Activated naive CD4-positive, alpha-beta T cell treated with anti-CD3 and anti-CD28 coated beads, Interleukin-2, amount 50 U/mL, for 72 hours (primary cell): Measurements from ENCODE around the gene SUMO2. TPM values are rescaled to one million over a fixed set of nuclear protein-coding genes. Genes with fewer than 3 reads are reported as not detected.
"Not testable (repeated sequence)": the region's sequence is repeated elsewhere in the genome, so short reads cannot be mapped to it uniquely, and the experiment has no call there.

Experiments used
- ATAC-seq, 2 donors: fragments of 150-1000 bp; cut with Tn5 transposase; 2 replicates each; pipeline ENCODE4 v1.10.0; 2021; ENCODE audit warnings: mild to moderate bottlenecking in 2 of 2, moderate library complexity in 2 of 2
- DNase-seq, 2 donors: peaks; one replicate each; pipeline ENCODE4 v3.0.0; 2021 to 2022; ENCODE audit warnings: low spot score in 2 of 2
- H3K27ac Mint-ChIP-seq, 2 donors: one replicate each; pipeline ENCODE4 v1.8.0; 2022; ENCODE audit warnings: mild to moderate bottlenecking in 2 of 2, mixed read lengths in 2 of 2
- H3K36me3 Mint-ChIP-seq, 2 donors: one replicate each; pipeline ENCODE4 v1.8.0; 2022; ENCODE audit warnings: mixed read lengths in 2 of 2
- H3K9me3 Mint-ChIP-seq, 2 donors: one replicate each; pipeline ENCODE4 v1.8.0; 2022; ENCODE audit warnings: mixed read lengths in 2 of 2
- total RNA-seq, 2 donors: library from RNA; stranded (reverse); gene quantifications; one replicate each; pipeline ENCODE4 v1.2.3, GENCODE V29; 2022

SUMO2 gene
- total RNA-seq, 2 donors from 2014 or later: 557 to 621 TPM

DNA sequence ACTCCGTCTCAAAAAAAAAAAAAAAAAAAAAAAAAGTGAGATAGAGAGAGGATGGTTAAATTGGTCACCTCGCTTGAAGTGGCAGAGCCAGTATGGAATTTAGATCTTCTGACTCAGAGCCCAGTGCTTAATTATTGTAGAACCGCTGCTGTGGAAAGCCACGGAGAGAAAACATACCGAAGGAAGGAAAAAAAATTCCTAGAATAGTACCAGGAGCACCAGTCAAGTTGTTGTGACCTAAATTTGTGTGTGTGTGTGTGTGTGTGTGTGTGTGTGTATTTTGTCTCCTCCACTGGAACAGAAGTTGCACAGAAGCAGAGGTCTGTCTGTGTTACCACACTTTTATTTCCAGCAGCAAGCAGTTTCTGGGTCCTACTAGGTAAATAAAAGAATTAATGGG is 12.1 kb upstream of the SUMO2 start:
- Mint-ChIP-seq H3K36me3 (no peaks in the 10 kb centered on the region), H3K27ac (no peak overlapping the region), H3K9me3 (no peaks in the 10 kb centered on the region)
- ATAC-seq (no peak), DNase-seq (no peak)

DNA sequence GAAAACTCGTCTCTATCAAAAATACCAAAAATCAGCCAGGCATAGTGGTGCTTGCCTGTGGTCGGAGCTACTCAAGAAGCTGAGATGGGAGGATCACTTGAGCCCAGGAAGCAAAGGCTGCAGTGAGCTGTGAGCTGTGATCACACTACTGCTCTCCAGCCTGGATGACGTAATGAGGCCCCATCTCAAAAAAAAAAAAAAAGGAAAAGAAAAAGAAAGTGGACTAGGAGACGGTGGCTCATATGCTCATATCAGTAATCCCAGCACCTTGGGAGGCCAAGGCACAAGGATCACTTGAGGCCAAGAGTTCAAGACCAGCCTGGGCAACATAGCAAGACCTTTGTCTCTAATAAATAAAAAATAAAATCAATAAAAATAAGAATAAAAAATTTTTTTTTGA is 8.8 kb upstream of the SUMO2 start:
- H3K9me3 Mint-ChIP-seq: no peaks in the 10 kb centered on the region
- ATAC-seq (no peak), DNase-seq (no peak)
- no peak overlapping the region for H3K27ac Mint-ChIP-seq
- no peaks in the 10 kb centered on the region for H3K36me3 Mint-ChIP-seq

DNA sequence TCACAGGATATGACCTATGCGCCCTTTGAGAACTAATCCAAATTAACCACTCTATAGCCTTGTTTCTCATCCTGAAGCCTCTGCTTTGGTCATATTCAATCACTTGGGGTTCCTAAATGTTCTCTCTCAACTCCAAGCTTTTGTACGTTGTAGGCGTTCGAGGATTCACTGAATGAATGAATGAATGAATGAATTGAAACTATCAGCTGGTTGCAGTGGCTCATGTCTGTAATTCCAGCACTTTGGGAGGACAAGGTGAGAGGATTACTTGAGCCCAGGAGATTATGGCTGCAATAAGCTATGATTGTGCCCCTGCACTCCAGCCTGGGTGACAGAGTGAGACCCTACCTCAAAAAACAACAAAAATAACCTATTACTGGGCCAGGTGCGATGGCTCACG is 5.9 kb upstream of the SUMO2 start:
- DNase-seq (no peak), ATAC-seq (no peak)
- H3K27ac Mint-ChIP-seq: peak overlapping the region in 1 of 2 donors; percentile 80
- H3K9me3 Mint-ChIP-seq: no peaks in the 10 kb centered on the region
- no peaks in the 10 kb centered on the region for H3K36me3 Mint-ChIP-seq

DNA sequence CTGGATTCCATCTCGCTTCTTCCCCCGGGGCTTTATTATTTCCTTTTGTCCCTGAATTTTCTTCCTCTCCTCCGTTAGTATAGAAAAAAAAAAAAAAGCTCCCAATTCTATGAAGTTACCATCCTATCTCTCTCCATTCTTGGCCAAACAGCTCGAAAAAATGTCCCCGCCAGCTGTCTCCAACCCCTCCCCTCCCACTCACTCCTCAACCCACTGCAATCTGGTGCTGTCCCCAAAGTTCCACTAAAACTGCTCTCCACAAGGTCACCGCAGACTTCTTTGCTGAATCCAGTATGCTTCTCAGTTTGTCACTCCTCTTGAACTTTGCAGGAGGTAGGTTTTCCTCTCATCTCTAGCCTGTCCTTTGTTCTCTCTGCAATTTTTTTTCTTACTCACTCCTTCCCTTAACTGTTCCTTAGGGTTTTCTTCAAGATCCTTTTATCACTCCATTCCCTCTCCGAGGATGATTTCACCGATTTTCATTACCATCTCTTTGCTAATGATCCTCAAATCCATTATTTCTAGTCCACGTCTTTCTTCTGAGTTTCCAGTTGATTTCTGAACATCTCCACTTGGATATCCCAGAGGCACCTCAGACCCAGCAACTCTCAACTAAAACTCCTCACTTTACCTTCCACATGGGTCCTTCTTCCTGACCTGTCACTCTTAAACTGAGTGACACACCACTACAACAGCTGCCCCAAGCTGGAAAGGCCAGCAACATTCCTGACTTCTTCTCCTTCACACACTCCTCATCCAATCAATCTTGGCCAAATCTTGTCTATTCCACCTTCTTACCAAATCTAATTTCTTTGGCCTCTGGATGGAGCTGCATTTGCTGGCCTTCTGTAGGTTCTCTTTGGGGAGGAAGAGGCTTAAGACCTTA is 1.5 kb upstream of the SUMO2 start:
- Mint-ChIP-seq H3K36me3 (peaks cover 11 to 18% of the 10 kb centered on the region in 2 donors), H3K27ac (peak overlapping the region; percentile 81 to 94), H3K9me3 (no peaks in the 10 kb centered on the region)
- ATAC-seq (no peak), DNase-seq (no peak)

DNA sequence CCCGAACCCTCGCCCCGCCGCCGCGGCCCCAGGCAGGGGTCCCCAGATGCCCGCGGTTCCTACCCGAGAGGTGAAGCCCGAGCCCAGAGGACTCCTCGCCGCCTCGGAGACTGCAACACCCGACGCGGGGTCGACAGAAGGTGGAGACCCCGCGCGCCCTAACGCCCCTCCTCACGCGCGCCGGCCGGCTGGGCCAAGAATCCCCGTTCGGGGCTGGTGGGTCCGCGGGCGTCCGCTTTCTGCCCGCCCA is 515 bp downstream of the SUMO2 start:
- Mint-ChIP-seq H3K9me3 (no peaks in the 10 kb centered on the region), H3K27ac (peak overlapping the region; percentile 94 to 95), H3K36me3 (peaks cover 11 to 18% of the 10 kb centered on the region in 2 donors)
- ATAC-seq: no peak
- DNase-seq: no peak

DNA sequence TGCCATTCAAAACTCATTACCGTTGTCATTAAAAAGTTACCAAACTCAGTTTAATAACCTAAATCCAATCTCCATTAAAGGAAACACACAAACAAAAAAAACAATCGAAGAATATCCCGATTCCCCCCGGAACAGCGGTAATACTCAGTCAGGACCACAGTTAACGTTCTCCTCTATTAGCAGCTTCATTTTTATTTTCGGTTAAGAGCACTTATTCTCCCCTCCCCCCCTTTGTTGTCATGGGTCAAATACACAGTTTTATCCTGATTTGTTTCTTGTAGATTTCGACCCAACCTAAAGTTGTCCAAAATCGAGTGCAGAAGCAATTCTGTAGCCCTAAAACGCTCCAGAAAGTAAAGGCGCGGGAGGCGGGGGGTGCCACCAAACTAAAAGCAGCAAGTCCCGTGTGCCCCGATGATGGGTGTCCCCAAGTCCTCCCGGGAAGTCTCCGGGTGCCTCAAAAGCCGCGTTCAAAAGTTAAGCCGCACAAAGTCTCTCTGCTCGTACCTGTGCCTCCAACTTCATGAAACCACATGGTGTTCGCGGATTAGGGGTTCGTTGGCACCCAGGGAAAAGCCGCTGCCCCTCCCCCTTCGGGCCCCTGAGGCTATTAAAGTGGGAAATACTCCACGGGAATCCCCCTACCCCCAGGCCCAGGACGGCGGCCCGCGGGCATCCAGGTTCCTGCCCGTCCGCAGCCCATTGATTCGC is 996 bp downstream of the SUMO2 start:
- H3K36me3 Mint-ChIP-seq: peaks cover 11 to 18% of the 10 kb centered on the region in 2 donors

DNA sequence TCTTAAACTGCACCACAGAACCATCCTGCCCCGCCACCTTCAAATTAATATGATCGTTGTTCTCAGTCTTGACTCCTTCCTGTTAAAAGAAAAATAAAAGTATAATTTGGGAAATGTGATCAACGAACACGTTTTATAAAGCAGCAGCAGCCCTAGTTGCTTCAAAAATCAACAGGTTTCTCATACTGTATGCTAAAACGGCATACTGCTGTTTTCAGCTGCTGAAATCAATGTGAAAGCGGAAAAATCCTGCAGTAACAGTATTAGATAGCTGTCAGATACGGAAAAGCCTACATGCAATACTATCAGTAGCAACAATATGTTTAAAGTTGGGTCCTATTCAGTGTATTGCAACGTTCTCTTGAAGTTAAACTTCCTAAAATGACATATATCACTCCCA is 1.6 kb downstream of the SUMO2 start:
- H3K36me3 Mint-ChIP-seq: peaks cover 11 to 18% of the 10 kb centered on the region in 2 donors
- DNase-seq (no peak), ATAC-seq (no peak)
- no peaks in the 10 kb centered on the region for H3K9me3 Mint-ChIP-seq
- H3K27ac Mint-ChIP-seq: peak overlapping the region; percentile 94 to 95

More for the DNA sequence above, 996 bp downstream of the SUMO2 start:
- H3K27ac Mint-ChIP-seq: peak overlapping the region; percentile 94 to 95
- DNase-seq (peak; percentile 44 to 63), ATAC-seq (peak in 1 of 2 donors; percentile 3)
- H3K9me3 Mint-ChIP-seq: no peaks in the 10 kb centered on the region

DNA sequence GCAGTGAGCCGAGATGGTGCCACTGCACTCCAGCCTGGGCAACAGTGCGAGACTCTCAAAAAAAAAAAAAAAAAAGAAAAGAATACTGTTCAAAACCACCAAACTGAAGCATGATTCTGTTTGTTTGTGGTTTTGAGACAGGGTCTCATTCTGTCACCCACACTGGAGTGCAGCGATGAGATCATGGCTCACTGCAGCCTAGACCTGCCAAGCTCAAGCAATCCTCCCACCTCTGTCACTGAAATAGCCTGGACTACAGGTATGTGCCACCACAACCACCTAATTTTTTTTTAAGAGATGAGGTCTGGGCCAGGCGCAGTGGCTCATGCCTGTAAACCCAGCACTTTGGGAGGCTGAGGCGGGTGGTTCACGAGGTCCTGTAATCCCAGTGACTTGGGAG is 4.3 kb downstream of the SUMO2 start:
- Mint-ChIP-seq H3K9me3 (no peaks in the 10 kb centered on the region), H3K36me3 (peaks cover 16 to 25% of the 10 kb centered on the region in 2 donors), H3K27ac (peak overlapping the region in 1 of 2 donors; percentile 60)
- ATAC-seq (no peak), DNase-seq (no peak)

DNA sequence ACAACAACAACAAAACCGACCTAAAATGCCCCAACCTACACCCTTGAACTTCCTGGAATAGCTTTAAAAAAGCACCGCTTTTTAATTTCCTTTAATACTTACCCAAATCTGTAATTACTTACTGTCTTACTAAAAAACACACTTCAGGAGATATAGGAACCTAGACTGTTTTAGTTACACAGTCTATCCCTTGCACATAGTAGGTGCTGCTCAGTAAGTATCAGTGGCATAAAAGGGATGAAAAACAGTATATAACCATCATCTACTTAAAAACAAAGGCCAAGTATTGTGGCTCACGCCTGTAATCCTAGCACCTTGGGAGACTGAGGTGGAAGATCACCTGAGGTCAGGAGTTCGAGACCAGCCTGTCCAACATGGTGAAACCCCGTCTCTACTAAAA is 6.1 kb downstream of the SUMO2 start:
- peaks cover 13 to 30% of the 10 kb centered on the region in 2 donors for H3K36me3 Mint-ChIP-seq
- ATAC-seq (no peak), DNase-seq (no peak)
- H3K27ac Mint-ChIP-seq: peak overlapping the region in 1 of 2 donors; percentile 65
- no peaks in the 10 kb centered on the region for H3K9me3 Mint-ChIP-seq

DNA sequence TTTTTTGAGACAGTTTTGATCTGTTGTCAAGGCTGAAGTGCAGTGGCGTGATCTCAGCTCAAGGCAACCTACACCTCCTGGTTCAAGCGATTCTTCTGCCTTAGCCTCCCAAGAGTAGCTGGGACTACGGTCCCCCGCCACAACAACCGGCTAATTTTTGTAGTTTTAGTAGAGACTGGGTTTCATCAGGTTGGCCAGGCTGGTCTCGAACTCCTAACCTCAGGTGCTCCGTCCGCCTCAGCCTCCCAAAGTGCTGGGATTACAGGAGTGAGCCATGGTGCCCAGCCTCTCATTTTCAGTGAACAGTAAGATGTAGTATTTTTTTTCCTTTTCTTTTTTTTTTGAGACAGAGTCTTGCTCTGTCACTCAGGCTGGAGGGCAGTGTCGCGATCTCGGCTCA is 7.8 kb downstream of the SUMO2 start:
- no peaks in the 10 kb centered on the region for H3K9me3 Mint-ChIP-seq
- DNase-seq: no peak
- H3K27ac Mint-ChIP-seq: no peak overlapping the region
- H3K36me3 Mint-ChIP-seq: peaks cover 6 to 18% of the 10 kb centered on the region in 2 donors
- ATAC-seq: no peak

DNA sequence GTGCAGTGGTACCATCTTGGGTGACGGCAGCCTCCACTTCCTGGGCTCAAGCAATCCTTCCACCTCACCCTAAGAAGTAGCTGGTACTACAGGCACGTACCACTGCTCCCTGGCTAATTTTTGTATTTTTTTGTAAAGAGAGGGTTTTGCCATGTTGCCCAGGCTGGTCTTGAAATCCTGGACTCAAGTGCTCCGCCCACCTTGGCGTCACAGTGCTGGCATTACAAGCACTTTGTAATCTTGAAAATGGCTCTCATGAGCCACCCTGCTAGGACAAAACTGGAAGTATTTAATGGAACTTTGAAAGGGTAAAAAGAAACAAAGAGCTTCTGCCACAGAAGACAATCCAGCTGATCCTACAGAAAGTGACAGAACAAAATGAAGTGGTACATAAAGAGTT is 9.2 kb downstream of the SUMO2 start:
- H3K27ac Mint-ChIP-seq: peak overlapping the region in 1 of 2 donors; percentile 1
- no peak for ATAC-seq
- no peaks in the 10 kb centered on the region for H3K9me3 Mint-ChIP-seq
- DNase-seq: no peak
- H3K36me3 Mint-ChIP-seq: peaks cover 6 to 15% of the 10 kb centered on the region in 2 donors

DNA sequence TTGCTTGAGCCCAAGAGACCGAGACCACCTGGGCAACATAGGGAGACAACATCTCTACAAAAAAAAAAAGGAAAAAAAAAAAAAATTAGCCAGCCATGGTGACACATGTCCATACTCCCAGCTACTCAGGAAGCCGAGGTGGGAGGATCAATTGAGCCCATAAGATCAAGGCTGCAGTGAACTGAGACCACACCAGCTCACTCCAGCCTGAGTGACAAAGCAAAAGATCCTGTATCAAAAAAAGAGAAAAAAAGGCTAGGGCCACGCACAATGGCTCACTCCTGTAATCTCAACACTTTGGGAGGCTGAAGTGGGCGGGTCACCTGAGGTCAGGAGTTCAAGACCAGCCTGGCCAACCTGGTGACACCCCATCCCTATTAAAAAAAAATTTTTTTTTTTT is 13.8 kb downstream of the SUMO2 start:
- no peak for DNase-seq
- H3K27ac Mint-ChIP-seq: peak overlapping the region in 1 of 2 donors; percentile 32
- no peak for ATAC-seq
- H3K9me3 Mint-ChIP-seq: no peaks in the 10 kb centered on the region
- peaks cover 6 to 14% of the 10 kb centered on the region in 2 donors for H3K36me3 Mint-ChIP-seq

DNA sequence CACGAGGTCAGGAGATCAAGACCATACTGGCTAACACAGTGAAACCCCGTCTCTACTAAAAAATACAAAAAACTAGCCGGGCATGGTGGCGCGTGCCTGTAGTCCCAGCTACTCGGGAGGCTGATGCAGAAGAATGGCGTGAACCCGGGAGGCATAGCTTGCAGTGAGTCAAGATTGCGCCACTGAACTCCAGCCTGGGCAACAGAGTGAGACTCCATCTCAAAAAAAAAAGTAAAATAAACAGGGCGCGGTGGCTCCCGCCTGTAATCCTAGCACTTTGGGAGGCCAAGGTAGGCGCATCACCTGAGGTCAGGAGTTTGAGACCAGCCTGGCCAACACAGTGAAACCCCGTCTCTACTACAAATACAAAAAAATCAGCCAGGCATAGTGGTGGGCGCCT is 18.2 kb downstream of the SUMO2 start:
- not testable (repeated sequence) for H3K9me3 Mint-ChIP-seq, DNase-seq, ATAC-seq, H3K36me3 Mint-ChIP-seq, H3K27ac Mint-ChIP-seq

DNA sequence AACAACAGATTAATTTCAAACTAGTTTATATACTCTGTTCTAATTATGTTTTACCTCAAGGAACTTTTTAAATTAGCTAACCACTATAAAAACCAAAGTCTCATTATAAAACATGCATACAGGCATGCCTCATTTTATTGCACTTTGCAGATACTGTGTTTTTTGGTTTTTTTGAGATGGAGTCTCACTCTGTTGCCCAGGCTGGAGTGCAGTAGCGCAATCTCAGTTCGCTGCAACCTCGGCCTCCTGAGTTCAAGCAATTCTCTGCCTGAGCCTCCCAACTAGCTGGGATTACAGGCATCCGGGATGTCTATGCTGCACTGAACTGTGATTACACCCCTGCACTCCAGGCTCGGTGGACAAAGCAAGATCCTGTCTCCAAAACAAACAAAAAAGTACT is 19.7 kb downstream of the SUMO2 start:
- DNase-seq (no peak), ATAC-seq (no peak)
- Mint-ChIP-seq H3K36me3 (no peaks in the 10 kb centered on the region), H3K9me3 (no peaks in the 10 kb centered on the region), H3K27ac (no peak overlapping the region)

DNA sequence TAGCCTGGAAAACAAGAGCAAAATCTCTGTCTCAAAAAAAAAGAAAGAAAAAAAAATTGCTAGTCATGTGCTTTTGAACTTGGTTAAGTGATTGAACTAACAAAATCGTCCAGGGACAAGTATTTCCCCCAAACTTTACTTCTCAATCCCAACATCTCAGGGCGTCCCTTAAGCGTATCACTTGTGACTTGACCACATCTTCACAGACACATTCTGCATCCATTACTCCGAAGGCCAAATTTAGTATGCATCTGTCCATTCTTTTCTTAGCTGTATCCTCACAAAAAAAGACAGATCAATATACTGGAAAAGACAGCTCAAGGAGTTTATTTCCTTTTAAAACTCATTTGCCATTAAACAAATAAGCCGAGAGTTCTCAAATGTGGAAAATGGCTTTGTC is 22.5 kb downstream of the SUMO2 start:
- DNase-seq (no peak), ATAC-seq (no peak)
- H3K36me3 Mint-ChIP-seq: no peaks in the 10 kb centered on the region
- H3K27ac Mint-ChIP-seq: no peak overlapping the region
- H3K9me3 Mint-ChIP-seq: no peaks in the 10 kb centered on the region

DNA sequence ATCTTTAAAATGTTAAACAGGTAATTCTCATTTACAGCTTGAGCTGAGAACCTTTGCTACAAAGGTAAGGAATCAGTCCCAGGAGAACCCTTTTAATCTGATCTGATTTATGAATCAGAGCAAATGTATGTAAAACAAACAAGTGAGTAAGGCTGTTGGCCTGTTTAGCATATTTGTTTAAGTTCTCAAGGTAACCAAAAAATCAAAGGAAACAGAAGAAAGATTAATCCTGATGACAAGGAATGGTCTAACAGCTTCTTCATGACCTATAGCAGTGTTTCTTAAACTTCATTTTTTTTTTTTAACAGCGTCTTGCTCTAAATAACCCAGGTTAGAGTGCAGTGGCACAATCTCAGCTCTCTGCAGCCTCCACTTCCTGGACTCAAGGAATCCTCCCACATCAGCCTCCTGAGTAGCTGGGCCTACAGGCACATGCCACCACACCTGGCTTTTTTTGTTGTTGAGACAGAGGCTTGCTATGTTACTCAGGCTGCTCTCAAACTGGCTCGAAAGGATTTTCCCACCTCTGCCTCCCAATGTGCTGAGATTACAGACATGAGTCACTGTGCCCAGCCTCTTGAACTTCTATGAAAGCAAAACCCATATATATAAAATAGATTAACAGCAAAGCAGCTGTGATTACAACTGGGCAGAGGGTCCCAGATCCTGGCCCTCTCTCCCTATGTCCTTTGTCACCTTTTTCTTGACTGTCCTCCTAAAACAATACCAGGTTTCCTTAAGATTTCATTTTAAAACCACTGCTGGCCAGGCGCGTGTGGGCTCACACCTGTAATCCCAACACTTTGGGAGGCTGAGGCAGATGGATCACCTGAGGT is 23.3 kb downstream of the SUMO2 start:
- peak overlapping the region in 1 of 2 donors; percentile 36 for H3K27ac Mint-ChIP-seq
- no peaks in the 10 kb centered on the region for H3K36me3 Mint-ChIP-seq
- H3K9me3 Mint-ChIP-seq: no peaks in the 10 kb centered on the region
- peak in 1 of 2 donors; percentile 21 for ATAC-seq
- peak in 1 of 2 donors; percentile 4 for DNase-seq

DNA sequence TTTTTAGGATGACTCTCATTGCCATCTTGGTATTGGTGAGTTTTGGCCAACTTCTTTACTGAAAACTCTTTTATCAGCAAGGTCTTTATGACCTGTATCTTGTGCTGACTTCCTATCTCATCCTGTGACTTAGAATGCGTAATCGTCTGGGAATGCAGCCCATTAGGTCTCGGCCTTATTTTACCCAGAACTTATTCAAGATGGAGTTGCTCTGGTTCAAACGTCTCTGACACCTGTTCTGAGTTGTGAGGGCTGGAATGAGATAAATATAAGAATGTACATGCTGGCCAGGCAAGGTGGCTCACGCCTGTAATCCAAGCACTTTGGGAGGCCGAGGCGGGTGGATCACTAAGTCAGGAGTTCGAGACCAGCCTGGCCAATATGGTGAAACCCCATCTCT is 24.3 kb downstream of the SUMO2 start:
- not testable (repeated sequence) for H3K27ac Mint-ChIP-seq, H3K36me3 Mint-ChIP-seq, DNase-seq, ATAC-seq, H3K9me3 Mint-ChIP-seq
